Mucosa of stomach (tissue), 1 donor: ENCODE data around the gene RPL18A.
A peak's percentile ranks its signal among the peaks of the same experiment; 100 is the strongest.

ENCODE experiments used
- H3K27me3 ChIP-seq: one replicate; pipeline ENCODE4 v1.7.0; 2013; ENCODE audit warnings: mild to moderate bottlenecking, low read length; ENCODE audit not compliant: control insufficient read depth, insufficient read depth
- H3K36me3 ChIP-seq: one replicate; pipeline ENCODE4 v1.7.0; 2013; ENCODE audit warnings: low read length; ENCODE audit not compliant: control insufficient read depth, insufficient read depth
- H3K4me1 ChIP-seq: one replicate; pipeline ENCODE4 v1.7.0; 2013; ENCODE audit warnings: mild to moderate bottlenecking, low read length; ENCODE audit not compliant: control insufficient read depth, insufficient read depth
- H3K4me3 ChIP-seq: one replicate; pipeline ENCODE4 v1.7.0; 2013; ENCODE audit warnings: low read length
- H3K9ac ChIP-seq: one replicate; pipeline ENCODE4 v1.7.0; 2013; ENCODE audit warnings: mild to moderate bottlenecking, low read length, moderate library complexity
- H3K9me3 ChIP-seq: one replicate; pipeline ENCODE4 v1.7.0; 2013; ENCODE audit warnings: mild to moderate bottlenecking, low read length, moderate library complexity; ENCODE audit not compliant: control insufficient read depth
- donor health status: Pancreatic carcinoma.

Gene RPL18A

DNA sequence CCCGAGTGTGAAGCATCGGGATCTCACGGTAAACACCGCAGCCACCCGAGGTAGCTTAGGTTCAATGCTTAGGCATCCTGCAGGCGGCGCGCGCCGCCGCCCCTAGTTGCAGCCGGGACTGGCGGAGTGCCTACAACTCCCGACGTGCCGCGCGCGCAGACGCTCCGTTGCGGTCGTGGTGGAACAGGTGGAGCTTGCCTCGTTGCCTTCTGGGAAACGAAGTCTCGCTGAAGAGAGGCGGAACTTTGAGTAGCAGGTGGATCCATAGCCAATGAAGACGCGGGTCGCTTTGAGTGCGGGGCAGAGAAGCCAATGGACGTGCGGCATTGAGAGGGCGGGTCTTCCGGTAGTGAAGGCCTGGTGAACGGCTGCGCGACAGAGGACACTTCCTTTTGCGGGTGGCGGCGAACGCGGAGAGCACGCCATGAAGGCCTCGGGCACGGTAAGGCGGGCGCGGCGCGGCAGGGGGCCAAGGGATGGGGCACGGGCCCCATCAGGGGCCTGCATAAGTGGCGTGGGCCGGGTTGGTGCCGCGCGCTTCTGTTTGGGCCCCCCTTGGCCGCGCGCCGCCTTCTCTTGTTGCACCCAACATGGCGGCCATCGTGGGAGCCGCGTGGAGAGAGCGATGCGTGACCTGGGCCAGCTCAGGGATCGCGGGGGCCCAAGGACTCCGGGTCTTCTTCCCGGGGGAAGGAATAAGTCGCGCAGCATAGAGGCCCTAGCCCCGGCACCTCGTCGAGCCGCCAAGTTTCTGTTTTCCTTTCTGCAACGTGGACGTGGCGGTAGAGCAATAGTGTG, at the start of gene RPL18A:
Gene RPL18A, plus strand, starts transcription at position 378 of the 798 bp plus-strand sequence. Its CDS starts 47 bp downstream, at position 425.
- H3K9me3 ChIP-seq: no peaks in the 10 kb centered on the region
- peaks cover 42% of the 10 kb centered on the region for H3K4me1 ChIP-seq
- no peaks in the 10 kb centered on the region for H3K27me3 ChIP-seq
- H3K4me3 ChIP-seq: peak within 1 kb of the TSS; percentile 98
- H3K9ac ChIP-seq: peak within 1 kb of the TSS; percentile 90
- peaks cover 23% of the 10 kb centered on the region for H3K36me3 ChIP-seq

DNA sequence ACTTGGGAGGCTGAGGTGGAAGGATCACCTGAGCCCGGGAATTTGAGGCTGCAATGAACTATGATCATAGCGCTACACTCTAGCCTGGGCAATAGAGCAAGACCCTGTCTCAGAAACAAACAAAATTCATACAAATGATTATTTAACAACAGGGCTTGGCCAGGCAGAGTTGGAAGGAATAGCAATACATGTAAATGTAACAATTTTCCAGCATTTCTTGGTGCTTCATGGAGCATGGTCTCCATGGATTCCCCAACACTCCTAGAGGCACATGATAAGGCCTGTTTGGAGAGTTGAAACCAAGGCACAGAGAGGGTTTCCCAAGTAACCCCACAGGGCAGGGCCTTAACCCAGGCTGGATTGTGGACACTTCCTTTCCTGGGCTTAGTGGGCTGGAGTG, 48.6 kb upstream of the RPL18A start:
- H3K9me3 ChIP-seq: no peaks in the 10 kb centered on the region
- no peaks in the 10 kb centered on the region for H3K27me3 ChIP-seq
- H3K9ac ChIP-seq: no peak overlapping the region
- H3K4me1 ChIP-seq: peaks cover 9% of the 10 kb centered on the region
- H3K36me3 ChIP-seq: peaks cover 5% of the 10 kb centered on the region
- no peak overlapping the region for H3K4me3 ChIP-seq

DNA sequence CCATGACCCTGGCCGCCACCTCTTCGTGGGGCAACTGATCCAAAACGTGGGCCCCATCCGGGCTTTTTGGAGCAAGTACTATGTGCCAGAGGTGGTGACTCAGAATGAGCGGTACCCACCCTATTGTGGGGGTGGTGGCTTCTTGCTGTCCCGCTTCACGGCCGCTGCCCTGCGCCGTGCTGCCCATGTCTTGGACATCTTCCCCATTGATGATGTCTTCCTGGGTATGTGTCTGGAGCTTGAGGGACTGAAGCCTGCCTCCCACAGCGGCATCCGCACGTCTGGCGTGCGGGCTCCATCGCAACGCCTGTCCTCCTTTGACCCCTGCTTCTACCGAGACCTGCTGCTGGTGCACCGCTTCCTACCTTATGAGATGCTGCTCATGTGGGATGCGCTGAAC, 48.0 kb upstream of the RPL18A start:
- Histone ChIP-seq H3K4me3 (no peak overlapping the region), H3K27me3 (no peaks in the 10 kb centered on the region), H3K9me3 (no peaks in the 10 kb centered on the region), H3K9ac (no peak overlapping the region), H3K4me1 (peaks cover 6% of the 10 kb centered on the region), H3K36me3 (peaks cover 5% of the 10 kb centered on the region)

DNA sequence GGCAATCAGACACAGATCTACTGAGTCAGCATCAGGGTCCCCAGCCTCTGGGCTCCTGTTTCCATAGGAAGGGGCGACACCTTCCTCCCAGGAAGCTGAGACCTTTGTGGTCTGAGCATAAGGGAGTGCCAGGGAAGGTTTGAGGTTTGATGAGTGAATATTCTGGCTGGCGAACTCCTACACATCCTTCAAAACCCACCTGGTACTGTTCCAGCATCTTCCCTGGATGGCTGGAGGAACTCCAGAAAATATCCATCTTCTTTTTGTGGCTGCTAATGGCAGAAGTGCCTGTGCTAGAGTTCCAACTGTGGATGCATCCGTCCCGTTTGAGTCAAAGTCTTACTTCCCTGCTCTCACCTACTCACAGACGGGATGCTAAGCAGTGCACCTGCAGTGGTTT, 47.6 kb upstream of the RPL18A start:
- no peaks in the 10 kb centered on the region for H3K27me3 ChIP-seq
- H3K4me1 ChIP-seq: peaks cover 2% of the 10 kb centered on the region
- H3K4me3 ChIP-seq: no peak overlapping the region
- no peak overlapping the region for H3K9ac ChIP-seq
- H3K36me3 ChIP-seq: peaks cover 5% of the 10 kb centered on the region
- no peaks in the 10 kb centered on the region for H3K9me3 ChIP-seq

DNA sequence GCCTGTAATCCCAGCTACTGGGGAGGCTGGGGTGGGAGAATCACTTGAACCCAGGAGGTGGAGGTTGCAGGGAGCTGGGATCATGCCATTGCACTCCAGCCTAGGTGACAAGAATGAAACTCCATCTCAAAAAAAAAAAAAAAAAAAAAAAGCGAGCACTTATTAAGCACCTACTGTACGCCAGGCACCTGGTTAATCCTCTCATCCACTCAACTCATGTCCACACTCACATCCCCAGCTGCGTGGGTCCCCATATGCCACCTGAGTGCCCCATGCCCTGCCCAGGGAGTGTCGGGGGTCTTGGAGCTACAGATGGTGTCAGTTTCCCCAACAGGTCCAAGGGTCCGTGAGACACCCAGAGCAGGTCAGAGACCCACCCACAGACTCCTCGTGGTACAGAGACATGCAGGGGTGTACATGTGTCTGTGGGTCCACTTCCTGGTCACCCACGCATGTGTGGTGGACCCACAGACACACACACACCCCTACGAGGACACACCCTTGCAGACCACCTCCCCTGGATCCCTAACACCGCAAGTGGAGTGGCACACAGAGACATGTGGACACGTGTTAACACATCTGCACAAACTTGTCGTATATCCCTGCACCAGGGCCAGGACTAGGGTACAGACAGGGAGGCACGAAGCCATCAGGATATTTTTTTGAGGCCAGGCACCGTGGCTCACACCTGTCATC, 41.9 kb upstream of the RPL18A start:
- Histone ChIP-seq H3K9ac (no peak overlapping the region), H3K36me3 (no peaks in the 10 kb centered on the region), H3K4me1 (no peaks in the 10 kb centered on the region), H3K9me3 (no peaks in the 10 kb centered on the region), H3K27me3 (no peaks in the 10 kb centered on the region), H3K4me3 (no peak overlapping the region)

DNA sequence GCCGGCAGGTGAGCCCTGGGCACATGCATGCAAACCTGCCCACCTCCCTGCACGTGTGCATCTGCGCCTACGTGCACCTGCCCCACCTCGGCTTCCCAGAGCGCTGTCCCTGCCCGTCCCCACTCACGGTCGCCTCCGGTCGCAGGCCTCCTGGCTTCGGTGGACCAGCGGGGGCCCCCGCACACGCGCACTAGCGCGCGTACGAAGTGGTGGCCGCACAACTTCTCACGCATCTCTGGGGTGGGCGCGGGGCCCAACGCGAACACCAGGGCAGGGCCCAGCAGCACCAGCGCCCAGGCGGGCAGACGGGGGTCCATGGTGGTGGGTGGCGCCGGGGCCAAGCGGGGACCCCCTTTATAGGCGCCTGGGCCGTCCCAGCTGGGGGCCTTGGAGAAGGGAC, 38.5 kb upstream of the RPL18A start, which contains the start of gene INSL3:
Gene INSL3, minus strand, starts transcription at position 330 of the 400 bp plus-strand sequence. Its CDS starts 13 bp downstream, at position 317.
- Histone ChIP-seq H3K4me1 (no peaks in the 10 kb centered on the region), H3K36me3 (no peaks in the 10 kb centered on the region), H3K27me3 (no peaks in the 10 kb centered on the region), H3K4me3 (no peak within 1 kb of the TSS), H3K9me3 (no peaks in the 10 kb centered on the region), H3K9ac (no peak within 1 kb of the TSS)

DNA sequence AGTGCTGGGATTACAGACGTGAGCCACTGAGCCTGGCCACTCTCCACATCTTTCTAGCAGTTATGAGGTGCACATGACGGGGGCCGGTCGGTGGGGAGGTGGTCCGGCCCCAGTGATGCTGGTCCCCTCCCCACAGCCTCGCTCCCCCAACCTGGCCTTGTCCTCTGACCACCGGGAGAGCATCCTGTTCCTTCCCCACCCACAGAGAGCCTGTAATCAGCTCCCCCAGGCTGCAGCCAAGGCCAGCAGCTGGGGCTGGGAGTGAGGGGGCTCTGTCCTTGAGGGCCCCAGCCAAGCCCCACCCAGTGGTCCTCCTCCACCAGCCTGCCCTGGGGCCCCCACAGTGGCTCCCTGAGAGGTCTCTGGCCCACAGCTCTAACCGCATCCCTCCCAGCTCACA, 35.4 kb upstream of the RPL18A start:
- Histone ChIP-seq H3K9ac (no peak overlapping the region), H3K9me3 (no peaks in the 10 kb centered on the region), H3K4me3 (no peak overlapping the region), H3K4me1 (no peaks in the 10 kb centered on the region), H3K27me3 (no peaks in the 10 kb centered on the region), H3K36me3 (no peaks in the 10 kb centered on the region)

DNA sequence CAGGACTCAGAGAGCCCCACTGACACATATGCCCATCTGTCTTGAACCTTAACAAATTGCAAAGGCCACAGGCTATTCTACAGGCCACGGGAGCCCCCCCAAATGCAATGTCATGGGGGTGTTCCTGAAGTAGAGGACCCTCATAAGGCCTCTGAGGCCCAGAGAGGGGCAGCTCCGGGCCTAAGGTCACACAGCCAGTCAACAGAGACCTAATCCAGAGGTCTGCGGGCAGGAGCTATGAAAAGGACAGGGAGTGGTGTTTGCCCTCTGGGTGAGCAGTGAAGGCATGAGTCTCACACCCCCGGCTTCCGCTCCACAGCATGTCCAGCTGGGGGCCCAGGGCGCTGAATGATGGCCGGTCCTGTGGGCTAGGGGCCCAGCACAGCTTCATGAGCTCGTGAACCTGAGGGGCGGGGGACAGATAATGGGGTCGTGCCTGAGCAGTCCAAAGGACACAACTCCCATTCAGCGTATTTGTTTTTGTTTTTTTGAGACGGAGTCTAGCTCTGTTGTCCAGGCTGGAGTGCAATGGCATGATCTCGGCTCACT, 33.1 kb upstream of the RPL18A start:
- Histone ChIP-seq H3K4me1 (peaks cover 8% of the 10 kb centered on the region), H3K36me3 (no peaks in the 10 kb centered on the region), H3K9ac (no peak overlapping the region), H3K4me3 (no peak overlapping the region), H3K9me3 (no peaks in the 10 kb centered on the region), H3K27me3 (peaks cover 11% of the 10 kb centered on the region)

DNA sequence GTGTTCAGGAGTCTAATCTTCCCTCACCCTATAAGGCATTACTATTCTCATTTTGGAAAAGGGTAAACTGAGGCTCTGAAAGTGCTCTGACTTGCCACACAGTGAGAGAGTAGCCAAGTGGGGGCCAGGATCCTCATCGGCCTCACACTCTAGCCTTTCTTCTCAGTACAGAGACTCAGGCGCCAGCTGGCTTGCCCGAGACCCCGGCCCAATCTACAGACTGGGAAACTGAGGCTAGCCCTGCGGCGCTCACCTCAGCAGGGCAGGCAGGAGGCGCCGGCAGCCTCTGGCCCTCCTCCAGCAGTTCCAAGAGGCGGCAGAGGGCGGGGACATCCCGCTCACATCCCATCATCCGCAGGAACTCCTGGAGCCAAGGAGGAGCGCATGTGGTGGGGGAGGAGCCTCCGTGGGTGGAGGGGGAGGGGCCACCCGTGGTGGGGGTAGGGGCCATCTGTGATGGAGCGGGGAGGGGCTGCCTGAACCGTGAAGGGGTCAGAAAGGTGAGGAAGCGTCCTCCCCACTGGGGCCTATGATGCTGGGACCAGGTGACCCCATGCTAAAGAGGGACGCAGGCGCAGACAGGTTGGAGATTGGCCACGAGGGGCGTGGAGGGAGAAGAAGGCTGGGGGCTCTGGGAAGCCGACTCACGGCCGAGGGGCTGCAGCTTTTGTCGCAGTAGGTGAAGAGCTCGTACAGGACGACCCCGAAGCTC, 29.7 kb upstream of the RPL18A start:
- Histone ChIP-seq H3K4me1 (peaks cover 8% of the 10 kb centered on the region), H3K9me3 (no peaks in the 10 kb centered on the region), H3K27me3 (peaks cover 11% of the 10 kb centered on the region), H3K36me3 (no peaks in the 10 kb centered on the region), H3K4me3 (no peak overlapping the region), H3K9ac (no peak overlapping the region)

DNA sequence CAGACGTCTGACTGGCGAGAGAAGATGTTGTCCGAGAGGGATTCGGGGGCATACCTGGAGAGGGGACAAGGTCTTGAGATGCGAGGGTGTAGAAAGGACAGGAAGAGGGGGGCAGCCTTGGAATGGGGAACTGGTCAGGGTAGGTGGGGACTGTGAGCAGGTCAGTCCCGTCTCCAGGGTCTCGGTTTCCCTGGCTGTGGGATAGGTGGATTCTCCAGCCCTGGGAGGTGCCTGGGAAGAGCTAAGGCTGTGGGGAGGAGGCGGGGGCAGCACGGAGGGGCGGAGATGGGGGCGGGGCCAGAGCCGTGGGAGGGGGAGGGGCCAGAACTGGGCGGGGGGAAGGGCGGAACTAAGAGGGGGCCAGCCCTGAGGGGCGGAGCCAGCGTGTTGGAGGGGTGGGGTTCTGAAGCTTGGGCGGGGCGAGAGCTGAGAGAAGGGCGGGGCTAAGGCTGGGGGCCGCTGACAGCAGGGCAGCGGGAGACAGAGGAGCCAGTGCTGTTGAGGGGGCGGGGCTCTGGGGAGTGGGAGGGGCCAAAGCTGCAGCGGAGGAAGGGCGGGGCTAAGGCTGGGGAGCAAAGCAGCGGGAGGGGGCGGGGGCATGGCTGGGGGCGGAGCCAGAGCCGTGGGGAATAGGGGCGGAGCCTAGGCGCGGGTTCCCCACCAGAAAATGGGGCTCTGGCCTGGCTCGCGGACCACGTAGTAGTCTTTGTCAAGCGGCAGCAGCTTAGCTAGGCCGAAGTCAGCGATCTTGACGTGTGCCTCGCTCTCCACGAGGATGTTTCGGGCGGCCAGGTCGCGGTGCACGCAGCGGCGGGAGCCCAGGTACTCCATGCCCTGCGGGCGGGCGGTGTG, 28.9 kb upstream of the RPL18A start:
- Histone ChIP-seq H3K9ac (no peak overlapping the region), H3K27me3 (peaks cover 11% of the 10 kb centered on the region), H3K4me3 (no peak overlapping the region), H3K4me1 (peaks cover 8% of the 10 kb centered on the region), H3K36me3 (no peaks in the 10 kb centered on the region), H3K9me3 (no peaks in the 10 kb centered on the region)

DNA sequence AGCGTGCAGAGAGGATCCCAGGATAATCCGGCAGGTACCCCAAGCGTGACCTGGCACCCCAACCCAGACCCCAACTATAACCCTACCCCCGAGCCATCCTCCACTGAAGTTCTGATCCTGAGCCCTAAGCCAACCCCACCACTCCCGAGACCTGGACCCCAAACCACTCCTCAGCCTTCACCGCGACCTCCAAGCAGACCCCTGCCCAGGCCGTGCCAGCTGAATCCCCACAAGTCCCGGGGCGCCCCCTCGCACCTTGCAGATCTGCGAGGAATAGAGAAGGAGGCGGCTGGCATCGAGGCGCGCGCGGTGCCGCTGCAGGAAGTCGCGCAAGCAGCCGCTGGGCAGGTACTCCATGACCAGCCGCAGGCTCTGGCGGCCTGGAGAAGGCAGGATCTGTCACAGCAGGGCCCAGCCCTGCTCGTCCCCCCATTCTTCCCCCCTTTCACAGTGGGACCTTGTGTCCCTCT, 28.3 kb upstream of the RPL18A start:
- H3K9ac ChIP-seq: no peak overlapping the region
- no peaks in the 10 kb centered on the region for H3K9me3 ChIP-seq
- peaks cover 8% of the 10 kb centered on the region for H3K4me1 ChIP-seq
- H3K4me3 ChIP-seq: no peak overlapping the region
- no peaks in the 10 kb centered on the region for H3K36me3 ChIP-seq
- peaks cover 11% of the 10 kb centered on the region for H3K27me3 ChIP-seq
